Brain pericyte (primary cell): ENCODE results near the gene FRYL.
A peak's percentile ranks its signal among the peaks of the same experiment; 100 is the strongest.
"Not testable (repeated sequence)": the region's sequence is repeated elsewhere in the genome, so short reads cannot be mapped to it uniquely, and the experiment has no call there.

Source experiments
- DNase-seq: peaks from one replicate; pipeline ENCODE4 v3.0.0-alpha.2; 2012; ENCODE audit warnings: low read depth, low spot score

The FRYL gene

GRCh38 chr4:48779998-48780864, at the start of gene FRYL:
Gene FRYL (minus strand): TSS chr4:48780279. CDS start chr4:48634410, 145,869 bp downstream.
- peak; percentile 99 for DNase-seq

DNA sequence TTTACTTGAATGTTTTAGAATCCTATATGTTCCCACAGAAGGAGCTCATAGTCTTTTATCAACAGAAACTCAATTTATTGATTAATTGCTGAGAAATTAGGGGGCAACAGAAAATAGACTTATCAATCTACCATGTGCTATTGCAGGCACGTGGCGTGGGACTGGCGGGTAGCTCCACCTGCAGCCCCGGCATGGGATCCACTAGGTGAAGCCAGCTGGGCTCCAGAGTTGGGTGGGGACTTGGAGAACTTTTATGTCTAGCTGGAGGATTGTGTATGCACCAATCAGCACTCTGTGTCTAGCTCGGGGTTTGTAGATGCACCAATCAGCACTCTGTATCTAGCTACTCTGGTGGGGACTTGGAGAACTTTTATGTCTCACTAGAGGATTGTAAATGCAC, 47.5 kb upstream of the FRYL start:
- no peak for DNase-seq

DNA sequence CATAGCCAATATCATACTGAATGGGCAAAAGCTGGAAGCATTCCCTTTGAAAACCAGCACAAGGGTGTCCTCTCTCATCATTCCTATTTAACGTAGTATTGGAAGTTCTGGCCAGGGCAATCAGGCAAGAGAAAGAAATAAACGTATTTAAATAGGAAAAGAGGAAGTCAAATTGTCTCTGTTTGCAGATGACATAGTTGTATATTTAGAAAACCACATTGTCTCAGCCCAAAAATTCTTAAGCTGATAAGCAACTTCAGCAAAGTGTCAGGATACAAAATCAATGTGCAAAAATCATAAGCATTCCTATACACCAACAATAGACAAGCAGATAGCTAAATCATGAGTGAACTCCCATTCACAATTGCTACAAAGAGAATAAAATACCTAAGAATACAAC, 41.4 kb upstream of the FRYL start:
- not testable (repeated sequence) for DNase-seq

DNA sequence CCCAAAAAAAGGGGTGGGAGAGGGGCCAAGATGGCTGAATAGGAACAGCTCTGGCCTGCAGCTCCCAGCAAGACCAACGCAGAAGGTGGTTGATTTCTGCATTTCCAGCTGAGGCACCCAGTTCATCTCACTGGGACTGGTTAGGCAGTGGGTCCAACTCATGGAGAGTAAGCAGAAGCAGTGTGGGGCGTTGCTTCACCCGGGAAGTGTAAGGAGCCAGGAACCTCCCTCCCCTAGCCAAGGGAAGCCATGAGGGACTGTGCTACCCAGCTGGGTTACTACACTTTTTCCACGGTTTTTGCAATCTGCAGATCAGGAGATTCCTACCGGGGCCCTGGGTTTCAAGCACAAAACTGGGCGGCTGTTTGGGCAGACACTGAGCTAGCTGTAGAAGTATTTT, 36.9 kb upstream of the FRYL start:
- no peak for DNase-seq

- DNase-seq, result not testable (repeated sequence)
Observed at GRCh38 chr4:48816297-48816696, 36.2 kb upstream of the FRYL start.

DNA sequence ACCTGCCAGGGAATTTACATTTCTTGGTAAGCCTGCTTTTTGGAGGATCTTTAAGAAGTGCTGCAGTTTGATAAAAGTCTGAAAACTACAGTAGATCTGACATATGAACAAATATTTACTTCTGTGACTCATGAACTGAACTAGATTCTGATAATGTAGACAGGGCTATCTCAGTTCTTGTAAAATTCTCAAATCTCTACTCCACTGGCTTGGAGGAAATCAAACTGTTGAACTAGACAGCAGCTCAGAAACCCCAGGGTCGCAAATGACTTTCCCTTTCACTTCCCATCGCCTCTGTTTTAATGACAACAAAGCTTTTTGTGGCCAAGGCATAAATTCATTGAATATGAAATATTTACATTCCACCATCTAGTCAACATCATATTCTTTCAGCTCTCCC, 35.4 kb upstream of the FRYL start:
- no peak for DNase-seq

GRCh38 chr4:48813964-48814363, 33.9 kb upstream of the FRYL start:
- DNase-seq, result no peak

DNA sequence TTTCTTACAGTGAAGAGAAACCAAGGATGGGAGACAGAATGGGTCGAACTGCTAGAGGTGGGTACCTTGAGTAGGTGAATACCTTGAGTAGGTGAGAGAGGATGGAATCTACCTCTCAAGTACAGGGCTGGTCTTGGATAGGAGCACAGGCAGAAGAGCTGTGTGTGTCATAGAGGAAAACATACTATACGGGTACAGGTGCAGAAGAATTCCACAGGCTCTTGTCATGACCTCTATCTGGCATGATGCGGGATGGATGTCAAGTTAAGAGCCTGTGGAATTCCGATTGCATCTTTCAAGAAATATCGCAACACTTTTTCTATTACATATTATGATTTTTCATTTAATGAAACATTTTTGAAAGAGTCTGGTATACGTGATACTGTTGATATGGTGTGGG, 32.8 kb upstream of the FRYL start:
- DNase-seq, result no peak

DNA sequence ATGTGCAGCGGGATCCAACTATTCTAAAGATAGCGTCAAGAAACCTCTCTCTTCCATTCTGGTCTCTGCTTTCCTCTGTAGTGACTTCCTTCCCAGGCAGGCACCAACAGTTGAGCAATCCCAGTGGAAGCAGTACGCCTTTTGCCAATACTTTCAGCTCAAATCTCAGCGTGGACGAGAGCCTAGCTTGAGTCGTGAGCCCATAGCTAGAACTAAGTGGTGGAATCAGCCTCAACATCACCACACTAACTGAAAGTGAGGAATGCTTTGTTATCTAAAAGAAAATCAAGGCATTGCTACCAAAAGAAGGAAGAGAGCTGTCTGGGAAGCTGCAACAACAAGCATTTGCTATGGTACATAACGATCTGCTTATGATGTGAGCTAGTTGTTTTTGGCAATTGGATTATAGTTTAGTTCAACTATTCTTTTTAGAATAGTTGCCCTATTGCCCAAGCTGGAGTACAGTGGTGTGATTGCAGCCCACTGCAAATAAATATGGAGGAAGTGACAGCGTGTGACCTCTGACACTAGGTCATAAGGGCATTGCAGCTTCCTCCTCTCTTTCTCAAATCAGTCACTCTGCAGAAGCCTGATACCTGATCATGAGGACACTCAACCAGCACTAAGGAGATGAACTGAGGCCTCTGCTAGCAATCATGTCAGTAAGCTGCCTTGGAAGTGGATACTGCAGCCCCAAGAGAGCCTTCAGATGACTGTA, 24.7 kb upstream of the FRYL start:
- DNase-seq, result no peak

- DNase-seq, result no peak
Observed at GRCh38 chr4:48801016-48801715, 21.1 kb upstream of the FRYL start.

DNA sequence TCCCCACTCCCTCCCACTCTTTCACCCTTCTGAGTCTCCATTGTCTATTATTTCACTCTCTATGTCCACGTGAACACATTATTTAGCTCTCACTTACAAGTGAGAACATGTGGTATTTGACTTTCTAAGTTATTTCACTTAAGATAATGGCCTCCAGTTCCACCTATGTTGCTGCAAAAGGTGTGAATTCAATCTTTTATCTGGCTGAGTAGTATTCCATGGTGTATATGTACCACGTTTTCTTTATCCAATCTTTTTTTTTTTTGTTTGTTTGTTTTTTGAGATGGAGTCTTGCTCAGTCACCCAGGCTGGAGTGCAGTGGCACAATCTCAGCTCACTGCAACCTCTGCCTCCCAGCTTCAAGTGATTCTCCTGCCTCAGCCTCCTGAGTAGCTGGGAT, 20.1 kb upstream of the FRYL start:
- DNase-seq, result not testable (repeated sequence)

DNA sequence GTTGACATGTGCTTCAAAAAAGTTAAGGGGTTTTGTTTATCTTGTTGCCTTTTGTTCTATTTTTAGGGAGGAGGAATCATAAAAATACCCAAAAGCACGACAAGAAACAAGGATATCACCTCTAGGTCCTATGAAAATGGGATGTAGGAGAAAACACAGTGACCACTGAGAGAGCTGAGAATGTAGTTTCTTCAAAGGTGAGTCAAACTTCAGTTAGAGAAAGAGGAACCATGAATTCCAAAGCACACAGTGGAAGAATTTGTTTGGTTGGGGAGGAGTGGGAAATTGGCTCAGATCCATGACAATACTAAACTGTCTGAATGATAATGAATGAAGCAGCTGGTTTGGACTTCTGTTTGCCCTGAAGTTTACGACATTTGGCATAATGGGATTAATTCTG, 19.1 kb upstream of the FRYL start:
- DNase-seq, result no peak

GRCh38 chr4:48798117-48798516, 18.0 kb upstream of the FRYL start:
- no peak for DNase-seq

GRCh38 chr4:48796927-48797679, 17.0 kb upstream of the FRYL start:
- no peak for DNase-seq

- DNase-seq, result no peak
Observed at GRCh38 chr4:48796191-48796926, 16.3 kb upstream of the FRYL start.

DNA sequence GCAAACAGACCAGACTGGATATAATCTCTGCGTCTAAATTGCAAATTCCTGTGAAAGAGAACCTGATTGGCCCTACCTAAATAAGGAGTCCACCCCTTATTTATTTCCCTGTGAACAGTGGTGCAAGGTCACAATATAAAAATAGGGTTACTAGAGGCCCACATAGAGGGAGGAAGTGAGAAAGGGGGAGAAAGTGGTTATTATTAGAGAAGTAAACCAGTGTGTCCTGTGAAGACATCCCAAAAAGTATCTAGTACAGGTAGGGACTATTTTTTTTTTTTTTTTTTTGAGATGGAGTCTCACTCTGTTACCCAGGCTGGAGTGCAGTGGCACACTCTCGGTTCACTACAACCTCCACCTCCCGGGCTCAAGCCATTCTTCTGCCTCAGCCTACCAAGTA, 15.0 kb upstream of the FRYL start:
- DNase-seq, result no peak

DNA sequence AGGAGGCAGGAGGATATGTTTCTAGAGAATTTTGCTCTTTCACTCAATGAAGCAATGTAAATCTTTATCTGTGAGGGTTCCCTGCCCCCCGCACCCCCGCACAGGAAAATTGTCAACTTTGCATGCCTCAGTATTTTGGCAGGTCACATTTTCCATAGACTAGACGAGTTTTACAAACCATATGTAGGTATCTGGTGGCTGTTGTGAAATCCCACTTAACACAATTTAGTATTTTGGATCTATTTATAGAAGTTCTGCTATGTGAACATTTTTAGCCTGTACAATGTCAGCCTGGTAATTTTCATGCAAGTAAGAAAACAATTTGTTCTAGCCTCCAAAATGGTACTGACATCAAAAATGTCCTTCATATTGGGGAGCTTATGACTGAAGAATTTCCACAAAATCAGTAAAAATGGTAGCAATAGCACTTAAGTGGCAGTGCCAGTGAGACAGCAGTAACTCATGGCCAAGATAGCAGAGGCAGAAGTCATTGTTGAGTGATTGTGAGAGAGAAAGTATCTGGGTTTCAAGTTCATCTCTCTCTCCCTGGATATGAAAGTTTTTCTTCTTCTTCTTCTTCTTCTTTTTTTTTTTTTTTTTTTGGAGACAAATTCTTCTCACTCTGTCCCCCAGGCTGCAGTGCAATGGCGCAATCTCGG, 12.4 kb upstream of the FRYL start:
- DNase-seq, result no peak

- DNase-seq, result no peak
Observed at GRCh38 chr4:48791313-48791712, 11.2 kb upstream of the FRYL start.

- no peak for DNase-seq
Observed at GRCh38 chr4:48790561-48790960, 10.5 kb upstream of the FRYL start.

DNA sequence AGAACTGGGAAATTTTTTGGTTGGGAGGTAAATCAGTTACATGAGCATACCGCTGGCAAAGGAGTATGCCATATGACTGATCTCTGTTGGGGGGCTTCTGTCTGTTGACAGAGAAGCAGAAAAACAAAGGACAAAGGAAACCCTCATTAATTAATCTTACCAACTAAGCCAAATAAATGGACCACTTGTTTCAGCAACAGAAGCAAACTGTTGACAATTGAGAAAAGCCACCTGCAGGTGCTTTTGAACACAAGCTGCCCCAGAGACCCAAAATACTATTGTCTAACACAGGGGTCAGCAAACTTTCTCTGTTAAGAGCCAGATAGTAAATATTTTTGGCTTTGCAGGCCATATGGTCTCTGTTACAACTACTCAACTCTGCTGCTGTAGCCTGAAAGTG, 7.0 kb upstream of the FRYL start:
- no peak for DNase-seq
